Stimulated activated CD4-positive, alpha-beta T cell treated with anti-CD3 and anti-CD28 coated beads, TNF-alpha, amount 100 ng/mL, for 48 hours (primary cell): Measurements from ENCODE around the gene ANGPTL7.
A peak's percentile ranks its signal among the peaks of the same experiment; 100 is the strongest.
"Not testable (repeated sequence)": the region's sequence is repeated elsewhere in the genome, so short reads cannot be mapped to it uniquely, and the experiment has no call there.

ENCODE experiments used
- DNase-seq, 3 donors: peaks; one replicate each; pipeline ENCODE4 v3.0.0-alpha.2; 2020; ENCODE audit warnings: low read depth in 3 of 3

Gene ANGPTL7

GRCh38 chr1:11188858-11189451 is at the start of gene ANGPTL7:
Gene ANGPTL7, plus strand, starts transcription at chr1:11189355. Its CDS starts 225 bp downstream, at chr1:11189580.
- no peak for DNase-seq

- no peak for DNase-seq
These were observed 46.4 kb upstream of the ANGPTL7 start for GRCh38 chr1:11142618-11143391.

GRCh38 chr1:11143401-11143800 is 45.8 kb upstream of the ANGPTL7 start:
- DNase-seq = no peak

GRCh38 chr1:11143907-11144306 is 45.2 kb upstream of the ANGPTL7 start:
- no peak for DNase-seq

- DNase-seq = no peak
These were observed 44.4 kb upstream of the ANGPTL7 start for GRCh38 chr1:11144570-11145256.

- no peak for DNase-seq
These were observed 43.4 kb upstream of the ANGPTL7 start for GRCh38 chr1:11145741-11146140.

GRCh38 chr1:11147197-11147770 is 41.9 kb upstream of the ANGPTL7 start:
- DNase-seq = no peak

- no peak for DNase-seq
These were observed 38.8 kb upstream of the ANGPTL7 start for GRCh38 chr1:11150326-11150725.

- no peak for DNase-seq
These were observed 38.0 kb upstream of the ANGPTL7 start for GRCh38 chr1:11151114-11151513.

- DNase-seq = no peak
These were observed 37.1 kb upstream of the ANGPTL7 start for GRCh38 chr1:11151826-11152612.

- no peak for DNase-seq
These were observed 36.4 kb upstream of the ANGPTL7 start for GRCh38 chr1:11152755-11153154.

- DNase-seq = no peak
These were observed 36.0 kb upstream of the ANGPTL7 start for GRCh38 chr1:11153184-11153583.

GRCh38 chr1:11156441-11156840 is 32.7 kb upstream of the ANGPTL7 start:
- DNase-seq = no peak

- peak in 2 of 3 donors; percentile 9 for DNase-seq
These were observed 32.2 kb upstream of the ANGPTL7 start for GRCh38 chr1:11156963-11157362.

GRCh38 chr1:11157394-11157793 is 31.8 kb upstream of the ANGPTL7 start:
- DNase-seq = no peak

GRCh38 chr1:11157867-11158266 is 31.3 kb upstream of the ANGPTL7 start:
- DNase-seq = no peak

GRCh38 chr1:11158291-11158690 is 30.9 kb upstream of the ANGPTL7 start:
- DNase-seq = no peak

GRCh38 chr1:11158720-11159321 is 30.3 kb upstream of the ANGPTL7 start:
- DNase-seq = no peak

- DNase-seq = not testable (repeated sequence)
These were observed 26.4 kb upstream of the ANGPTL7 start for GRCh38 chr1:11162752-11163151.

GRCh38 chr1:11166744-11167143 is 22.4 kb upstream of the ANGPTL7 start:
- not testable (repeated sequence) for DNase-seq

- DNase-seq = no peak
These were observed 20.4 kb upstream of the ANGPTL7 start for GRCh38 chr1:11168731-11169130.
